ENCODE data around the gene MXD1.

The MXD1 gene

DNA sequence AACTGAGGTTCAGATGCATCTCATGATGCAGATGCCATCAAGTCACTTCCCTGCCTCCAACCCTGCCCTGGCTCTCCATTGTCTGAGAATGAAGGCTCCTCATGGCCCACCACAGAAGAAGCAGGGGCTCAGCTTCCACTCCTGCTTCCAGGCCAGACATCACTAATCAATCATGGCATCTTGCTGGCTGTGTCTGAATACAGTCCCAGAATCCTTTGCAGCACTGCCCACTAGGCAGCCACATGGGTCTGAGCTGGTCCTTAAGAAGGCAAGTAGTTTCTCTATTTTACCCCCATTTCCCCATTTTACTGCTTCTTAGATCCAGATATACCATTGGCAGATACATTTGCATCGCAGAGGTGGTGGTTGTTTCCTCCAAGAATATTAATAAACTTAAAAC lies 39.2 kb downstream of the MXD1 start:
- no peak for DNase-seq

DNA sequence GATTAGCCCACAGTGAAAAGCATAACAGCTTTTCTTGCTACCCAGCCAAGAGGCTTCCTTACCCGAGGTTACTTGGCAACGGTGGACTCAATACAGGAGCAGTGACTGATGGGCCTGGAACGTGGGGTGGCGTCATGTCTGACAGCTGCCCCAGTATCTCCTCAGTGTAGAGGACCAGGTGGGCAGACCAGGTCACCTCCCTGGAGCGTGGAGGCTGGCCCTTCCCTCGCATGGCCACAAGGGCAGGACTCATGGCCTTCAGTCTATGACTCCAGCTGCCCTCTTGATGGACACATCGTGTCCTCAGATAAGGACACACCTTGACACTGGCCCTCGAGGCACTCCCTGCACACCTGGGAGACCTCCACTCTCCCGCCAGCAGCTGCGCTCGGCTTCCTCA lies 40.1 kb downstream of the MXD1 start:
- DNase-seq, result no peak

DNA sequence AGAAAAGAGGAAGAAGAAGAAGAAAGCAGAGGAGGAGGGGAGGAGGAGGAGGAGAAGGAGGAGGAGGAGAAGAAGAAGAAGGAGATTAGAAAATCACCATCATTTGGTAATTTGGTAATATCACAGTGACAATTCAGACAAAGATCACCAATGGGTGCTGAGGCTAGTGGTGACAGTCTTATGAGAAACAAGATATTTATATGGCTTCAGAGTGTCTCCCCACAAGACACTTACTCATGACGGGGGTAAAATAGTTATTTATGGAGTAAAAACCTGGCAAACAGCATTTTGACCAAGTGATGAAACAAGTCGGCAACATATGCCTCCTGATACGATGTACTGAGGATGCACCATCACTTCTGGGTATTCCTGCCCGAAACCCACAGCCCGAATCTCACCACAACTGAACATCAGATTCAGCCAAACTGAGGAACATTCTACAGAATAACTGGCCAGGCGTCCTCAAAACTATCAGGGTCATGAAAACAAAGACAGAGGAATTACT lies 41.6 kb downstream of the MXD1 start:
- DNase-seq, result no peak

DNA sequence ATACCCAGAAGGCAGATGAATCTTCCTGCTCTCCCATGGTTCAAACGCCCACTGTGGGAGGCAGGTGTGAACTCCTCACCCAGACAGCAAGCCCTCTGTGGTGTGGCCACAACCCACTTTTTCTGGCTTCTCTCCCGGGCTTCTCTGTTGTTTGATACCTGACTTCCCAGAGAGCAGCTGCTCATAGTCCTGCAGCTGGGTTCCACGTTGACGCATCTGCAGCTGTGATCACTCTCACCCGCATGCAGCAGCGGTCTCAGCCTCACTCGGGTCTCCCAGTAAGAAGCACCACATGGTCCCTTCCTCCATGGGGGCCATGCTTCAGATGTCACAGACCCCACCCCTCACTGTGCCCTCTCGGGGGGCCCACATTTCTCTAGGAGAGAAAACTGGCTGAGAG lies 43.1 kb downstream of the MXD1 start:
- no peak for DNase-seq

DNA sequence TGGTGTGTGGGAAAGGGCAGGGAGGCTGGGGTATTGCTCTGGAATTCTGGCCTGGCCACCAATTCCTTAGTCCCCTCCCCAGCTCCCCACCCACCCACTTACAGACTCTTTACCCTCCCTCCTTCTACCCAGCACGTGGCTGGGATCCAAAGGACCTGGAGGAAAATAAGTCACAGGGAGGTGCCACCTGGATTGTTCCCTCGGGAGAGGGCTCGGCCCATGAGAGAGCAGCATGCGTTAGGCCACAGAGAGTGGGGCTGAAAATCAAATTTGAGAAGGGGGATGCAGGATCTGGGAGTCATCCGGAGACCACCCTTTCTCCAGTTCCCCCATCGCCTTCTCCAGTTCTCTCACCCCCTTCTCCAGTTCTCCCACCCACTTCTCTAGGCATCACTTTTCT lies 43.6 kb downstream of the MXD1 start:
- DNase-seq, result no peak

DNA sequence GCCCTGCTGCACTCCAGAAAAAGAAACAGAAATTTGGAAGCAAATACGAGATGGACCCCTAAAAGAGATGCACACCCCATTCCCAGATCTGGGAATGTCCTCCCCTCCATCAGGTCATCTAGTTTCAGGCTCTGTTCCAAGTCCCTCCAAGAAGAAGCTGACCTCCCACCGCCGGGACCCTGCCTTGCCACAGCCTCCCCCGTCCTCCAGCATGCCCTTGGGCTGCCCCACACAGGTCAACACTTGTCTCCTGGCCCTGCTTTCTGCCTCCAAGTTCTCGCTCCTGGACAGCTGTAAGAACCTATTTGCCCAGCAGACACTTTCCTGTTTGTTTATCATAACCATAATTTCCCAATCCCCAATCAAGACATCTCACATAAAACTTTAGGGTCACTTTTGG lies 44.5 kb downstream of the MXD1 start:
- DNase-seq, result no peak

DNA sequence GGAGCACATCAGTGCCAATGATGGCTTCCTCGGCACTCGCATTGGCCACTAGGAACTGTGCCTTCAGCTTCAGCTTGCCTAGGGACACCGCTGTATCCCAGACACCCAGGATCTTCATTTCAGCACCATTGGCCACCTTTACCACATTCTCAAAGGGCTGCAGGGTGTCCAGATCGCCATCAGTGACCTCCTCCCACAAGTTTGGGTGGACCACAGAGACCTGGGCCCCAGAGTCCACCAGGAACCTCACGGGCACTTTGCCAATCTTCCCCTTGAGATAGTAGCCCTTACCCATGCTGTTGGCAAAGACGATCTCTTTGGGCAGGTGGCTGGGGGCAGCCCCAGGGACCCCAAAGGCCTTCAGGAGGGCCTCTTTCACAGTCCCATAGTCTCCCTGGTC lies 45.9 kb downstream of the MXD1 start:
- no peak for DNase-seq

DNA sequence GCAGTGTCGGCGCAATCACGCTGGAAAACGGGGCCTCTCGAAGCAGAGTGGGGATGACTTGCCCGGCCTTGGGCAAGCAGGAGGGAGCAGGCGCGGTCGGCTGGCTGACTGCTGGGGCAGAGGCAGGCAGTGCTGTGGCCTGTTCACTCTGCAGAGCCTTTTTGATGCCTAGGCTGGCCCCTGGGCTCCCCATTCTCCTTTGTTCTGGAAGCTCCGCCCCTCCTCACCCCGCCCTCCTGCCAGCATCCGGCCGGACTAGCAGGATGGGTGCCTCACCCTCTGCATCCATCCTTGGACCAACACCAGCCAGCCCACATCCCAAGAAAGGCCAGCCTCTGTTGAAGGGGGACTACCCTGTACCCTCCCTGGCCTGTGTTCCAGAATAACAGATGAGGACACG lies 46.6 kb downstream of the MXD1 start, which contains the start of gene ASPRV1:
Gene ASPRV1 (minus strand): TSS at position 136 of the 400 bp plus-strand sequence. CDS start 195 bp downstream, outside the sequence.
- DNase-seq, result no peak

DNA sequence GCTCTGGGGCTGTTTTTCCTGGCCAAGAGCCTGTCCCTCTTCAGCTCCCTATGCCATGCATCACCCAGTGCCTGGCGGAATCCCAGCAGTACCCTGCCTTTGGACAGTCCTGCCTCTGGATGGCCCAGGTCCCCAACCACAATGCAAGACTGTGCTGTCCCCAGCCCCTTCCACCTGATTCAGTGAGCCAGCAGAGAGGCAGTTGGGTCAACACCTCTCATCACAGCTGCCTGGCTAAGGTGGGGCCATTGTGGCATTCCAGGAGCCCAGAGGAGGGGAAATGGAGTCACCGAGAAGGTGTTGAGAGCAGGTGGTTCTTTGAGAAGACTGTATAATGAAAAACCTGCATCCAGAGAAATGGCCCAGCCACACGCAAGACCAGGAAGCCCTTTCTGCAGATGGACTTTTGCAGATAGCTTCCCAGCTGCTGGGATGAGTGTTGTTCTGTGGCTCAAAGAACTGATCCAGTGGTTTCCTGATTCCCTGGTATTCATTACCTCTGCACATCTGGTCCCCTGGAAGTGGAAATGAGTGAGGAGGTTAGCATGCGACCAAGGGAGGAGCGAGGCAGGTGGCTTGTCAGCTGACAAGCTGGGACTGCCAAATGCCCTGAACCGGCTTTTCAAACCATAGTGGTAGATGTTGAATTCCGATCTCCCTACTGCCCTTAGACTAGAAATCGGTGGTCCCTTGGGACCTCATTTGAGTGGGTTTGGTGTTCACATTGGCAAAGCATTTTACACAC lies 48.2 kb downstream of the MXD1 start:
- no peak for DNase-seq

DNA sequence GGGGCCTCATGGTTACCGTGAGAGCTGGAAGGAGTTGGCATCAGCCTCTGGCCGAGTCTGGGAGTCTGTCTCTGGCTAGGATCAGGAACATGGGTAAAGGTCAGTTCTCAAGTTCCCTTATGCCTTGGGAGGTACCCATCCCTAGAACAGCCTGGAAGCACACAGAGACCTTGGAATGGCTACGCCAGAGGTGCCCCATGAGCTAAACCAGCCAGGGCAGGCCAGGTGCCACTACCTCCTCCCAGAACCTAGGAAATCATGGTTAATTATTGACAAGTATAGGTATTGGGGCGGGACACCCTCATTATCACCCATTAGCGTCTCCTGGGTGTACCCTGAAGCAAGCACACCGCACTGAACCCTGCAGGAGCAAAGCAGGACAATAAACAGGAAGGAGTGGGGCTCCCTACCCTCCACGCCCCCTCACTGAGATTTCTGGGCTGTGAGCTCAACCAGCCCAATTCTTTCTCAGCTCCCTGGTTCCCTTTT lies 49.5 kb downstream of the MXD1 start:
- DNase-seq, result no peak

DNA sequence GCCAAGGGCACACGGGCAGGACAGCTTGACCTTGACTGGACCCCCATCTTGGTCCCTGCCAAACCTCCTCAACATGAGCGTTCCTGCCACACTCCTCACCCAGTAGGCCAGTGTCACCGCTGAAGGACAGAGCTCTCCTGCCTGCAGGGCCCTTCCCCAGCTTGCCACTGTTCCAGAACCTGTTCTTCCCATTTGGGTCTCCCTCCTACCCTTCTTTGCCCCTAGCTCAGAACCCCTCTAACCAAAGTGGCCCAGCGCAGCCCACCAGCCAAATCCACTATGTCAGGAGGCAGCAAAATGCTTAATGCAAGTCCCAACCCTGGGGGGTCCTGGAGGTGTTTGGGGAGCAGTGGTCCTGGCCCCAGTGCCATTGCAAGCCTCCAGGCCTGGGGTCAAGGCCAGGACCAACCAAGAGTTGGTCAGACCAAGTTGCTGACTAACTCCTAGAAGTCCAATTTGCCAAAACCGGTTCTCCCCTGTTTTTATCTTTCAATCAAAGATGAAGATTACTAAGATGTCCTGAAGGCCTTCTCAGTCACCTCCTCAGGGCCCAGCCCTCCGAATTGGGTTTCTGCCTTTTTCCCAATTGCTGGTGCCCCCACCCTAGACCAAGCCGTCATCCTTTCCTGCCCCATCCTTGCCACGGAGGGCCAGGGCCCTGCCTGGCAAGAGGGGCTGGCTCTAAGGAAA lies 51.0 kb downstream of the MXD1 start:
- DNase-seq, result no peak

DNA sequence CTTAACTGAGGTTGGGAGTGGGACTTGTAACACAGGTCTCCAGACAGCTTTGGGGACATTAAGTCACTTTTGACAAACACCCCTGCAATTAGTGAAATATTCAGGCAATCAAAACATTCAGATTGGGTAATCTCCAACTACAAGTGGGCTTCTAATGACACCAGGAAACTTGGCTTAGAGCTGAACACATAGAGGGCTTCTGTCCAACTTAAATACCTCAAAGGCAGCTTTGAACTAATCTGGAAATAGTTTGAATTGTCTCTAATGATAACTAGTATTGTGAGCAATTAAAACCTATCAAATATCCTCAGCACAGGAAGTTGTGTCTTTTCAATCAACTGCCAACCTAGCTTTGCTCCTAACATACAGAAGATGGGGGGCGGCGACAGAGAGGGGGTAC lies 51.6 kb downstream of the MXD1 start:
- DNase-seq, result no peak

DNA sequence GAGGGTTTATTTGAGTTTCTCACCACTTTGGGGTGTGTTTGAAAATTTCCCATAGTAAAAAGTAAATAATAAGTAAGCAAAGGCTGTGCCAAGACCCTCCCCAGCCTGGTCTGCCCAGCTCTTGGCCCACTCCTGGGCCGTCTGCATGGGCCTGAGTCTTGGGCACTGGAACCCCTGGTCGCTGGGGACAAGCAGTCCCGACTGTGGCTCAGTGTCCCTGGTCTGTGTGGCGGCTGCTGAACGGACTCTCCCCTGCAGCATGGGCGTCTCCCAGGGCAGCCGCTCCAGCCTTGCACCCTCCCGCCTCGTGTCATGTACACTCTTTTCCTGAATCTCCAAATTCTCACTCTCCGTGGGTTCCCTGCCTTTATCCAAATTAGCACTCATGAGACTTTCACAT lies 53.7 kb downstream of the MXD1 start:
- no peak for DNase-seq

DNA sequence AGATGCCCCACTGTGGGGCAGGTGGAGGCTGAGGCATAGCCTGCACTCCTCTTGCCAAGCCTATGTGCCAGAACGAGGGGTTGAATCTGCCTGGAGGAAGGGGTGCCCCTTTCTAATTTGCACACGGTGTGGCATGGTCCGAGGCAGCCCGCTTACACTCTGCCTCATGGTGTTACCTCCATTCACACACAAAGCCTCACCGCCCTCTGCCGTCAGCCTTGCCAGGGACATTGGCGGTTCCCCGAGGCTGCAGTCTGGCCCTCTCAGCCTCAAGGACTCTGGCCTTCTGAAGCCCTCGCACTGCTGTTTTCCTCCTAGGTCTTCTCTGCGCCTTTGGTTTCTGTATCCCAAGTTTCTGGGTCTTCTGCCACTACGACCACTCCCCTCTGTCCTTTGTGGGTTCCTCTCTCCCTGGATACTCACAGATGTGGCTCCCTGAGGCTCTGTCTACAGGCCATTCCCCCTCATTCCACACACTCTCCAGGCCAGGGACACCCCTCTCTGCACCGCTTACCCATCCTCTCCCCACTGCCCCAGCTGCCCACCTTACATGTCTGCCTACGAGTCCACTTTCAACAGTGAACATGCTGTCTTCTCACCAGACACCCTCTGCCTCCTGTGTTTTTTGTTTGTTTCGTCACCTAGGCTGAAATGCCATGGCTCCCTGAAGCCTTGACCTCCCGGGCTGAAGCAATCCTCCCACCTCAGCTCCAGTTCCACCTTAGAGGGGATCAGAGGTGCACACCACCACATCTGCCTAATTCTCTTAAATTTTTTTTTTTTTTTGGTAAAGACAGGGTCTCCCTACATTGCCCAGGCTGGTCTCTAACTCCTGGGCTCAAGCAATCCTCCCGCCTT lies 54.4 kb downstream of the MXD1 start:
- no peak for DNase-seq

DNA sequence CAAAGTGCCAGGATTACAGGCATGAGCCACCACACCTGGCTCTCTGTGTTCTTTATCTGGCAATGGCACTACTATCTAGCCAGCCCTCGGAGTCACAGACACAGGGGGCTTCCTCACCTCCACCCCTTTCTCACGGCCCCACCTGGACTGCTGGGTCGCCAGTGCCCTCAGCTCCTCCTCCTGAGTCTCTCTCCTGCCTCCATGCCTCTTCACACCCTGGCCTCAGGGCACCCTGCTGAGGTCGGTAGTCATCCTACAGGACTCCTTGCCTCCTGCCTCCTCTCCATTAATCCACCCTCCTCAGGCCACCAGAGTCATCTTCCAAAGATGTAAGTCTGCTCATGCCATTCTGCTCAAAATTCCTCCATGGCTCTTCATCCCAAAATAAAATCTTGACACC lies 55.1 kb downstream of the MXD1 start:
- no peak for DNase-seq

DNA sequence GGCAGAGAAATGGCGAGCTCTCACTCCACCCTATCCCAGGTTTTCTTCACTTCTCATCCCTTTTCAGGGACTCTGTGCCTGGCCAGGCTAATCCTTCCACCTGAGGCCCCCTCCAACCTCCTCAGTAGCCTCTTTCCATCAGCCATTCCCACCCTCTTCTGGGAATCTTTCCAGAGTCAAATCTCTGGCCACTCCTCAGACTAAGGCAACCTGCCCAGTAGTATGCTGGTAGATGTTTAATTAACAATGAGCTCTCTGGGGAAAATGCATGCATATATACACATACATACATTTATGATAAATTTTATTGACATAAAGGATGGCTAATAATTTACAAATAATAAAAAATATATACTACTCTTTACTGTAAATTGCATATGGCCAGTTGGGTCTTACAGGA lies 57.9 kb downstream of the MXD1 start:
- DNase-seq, result no peak

DNA sequence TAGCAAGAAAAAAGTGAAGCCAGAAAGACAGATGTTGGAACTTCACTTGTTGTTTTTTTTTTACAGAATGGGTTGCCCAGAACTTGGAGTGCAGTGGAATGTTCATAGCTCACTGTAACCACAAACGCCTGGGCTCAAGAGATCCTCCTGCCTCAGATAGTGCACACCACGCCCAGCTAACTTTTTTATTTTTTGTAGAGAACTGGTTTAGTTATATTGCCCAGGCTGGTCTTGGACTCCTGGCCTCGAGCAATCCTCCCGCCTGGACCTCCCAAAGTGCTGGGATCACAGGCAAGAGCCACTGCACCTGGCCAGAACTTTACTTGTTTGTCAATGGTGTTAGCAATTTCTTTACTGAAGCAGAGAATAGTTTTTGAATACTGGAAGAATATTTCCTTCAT lies 58.4 kb downstream of the MXD1 start:
- DNase-seq, result no peak

DNA sequence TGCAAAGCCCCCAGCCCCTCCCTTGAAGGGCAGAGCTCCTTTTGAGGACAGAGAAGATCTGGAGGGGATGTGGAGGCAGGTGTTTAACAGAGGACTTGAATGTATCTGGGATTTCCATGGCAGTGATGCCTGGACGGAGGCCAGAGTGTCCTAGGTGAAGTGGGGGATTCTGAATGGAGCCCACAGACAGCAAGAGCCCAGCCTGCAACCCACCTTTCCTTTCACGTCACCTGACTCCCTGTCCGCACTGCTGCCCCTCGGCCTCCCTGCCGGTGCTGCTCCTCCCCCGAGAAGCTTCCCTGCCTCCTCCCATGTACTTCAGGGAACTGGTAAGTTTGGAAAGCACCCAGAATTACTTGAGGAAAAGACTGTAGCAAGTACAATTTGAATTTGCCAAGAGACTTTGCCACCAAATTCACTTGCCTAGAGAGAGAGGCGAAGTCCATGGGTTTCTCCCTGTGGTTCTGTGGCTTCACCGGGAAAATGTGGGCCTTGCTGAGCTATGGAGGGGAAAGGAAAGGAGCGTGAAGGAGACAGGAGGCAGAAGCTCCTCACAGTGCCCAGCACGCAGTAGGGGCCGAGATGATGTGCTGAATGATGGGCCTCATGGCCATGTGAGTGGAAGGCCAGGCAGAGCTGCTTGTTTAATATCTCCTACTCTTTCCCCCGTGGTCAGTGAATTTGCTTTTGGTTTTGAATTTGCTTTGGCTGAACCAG lies 60.4 kb downstream of the MXD1 start:
- DNase-seq, result no peak

DNA sequence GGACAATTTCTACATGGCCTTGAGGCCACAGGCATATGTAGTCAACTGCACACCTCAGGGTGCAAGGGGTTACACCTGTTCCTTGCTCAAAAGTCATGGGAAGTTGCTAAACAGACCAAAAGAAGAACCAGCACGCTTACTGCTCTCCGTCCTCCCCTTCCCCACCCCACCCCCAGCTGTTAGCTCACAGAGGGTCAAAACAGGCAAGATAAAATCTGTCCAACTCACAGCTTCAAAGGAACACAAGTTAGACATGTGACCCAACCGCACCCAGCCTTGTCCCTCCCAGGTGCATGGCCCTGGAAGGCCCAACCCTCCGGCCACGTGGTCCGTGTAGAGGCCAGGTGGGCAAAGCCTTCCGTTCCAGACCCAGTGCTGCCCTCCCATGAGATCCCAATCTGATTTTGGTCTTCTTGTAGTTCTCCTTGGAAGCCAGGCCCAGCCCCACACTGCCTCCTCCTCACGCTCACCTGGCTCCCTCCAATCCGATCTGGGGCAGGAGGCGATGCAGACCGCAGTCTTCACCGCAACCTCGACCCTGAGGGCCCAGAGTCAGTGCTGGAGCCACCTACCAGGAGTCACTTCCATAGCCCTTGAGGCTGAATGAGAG lies 61.0 kb downstream of the MXD1 start:
- no peak for DNase-seq

DNA sequence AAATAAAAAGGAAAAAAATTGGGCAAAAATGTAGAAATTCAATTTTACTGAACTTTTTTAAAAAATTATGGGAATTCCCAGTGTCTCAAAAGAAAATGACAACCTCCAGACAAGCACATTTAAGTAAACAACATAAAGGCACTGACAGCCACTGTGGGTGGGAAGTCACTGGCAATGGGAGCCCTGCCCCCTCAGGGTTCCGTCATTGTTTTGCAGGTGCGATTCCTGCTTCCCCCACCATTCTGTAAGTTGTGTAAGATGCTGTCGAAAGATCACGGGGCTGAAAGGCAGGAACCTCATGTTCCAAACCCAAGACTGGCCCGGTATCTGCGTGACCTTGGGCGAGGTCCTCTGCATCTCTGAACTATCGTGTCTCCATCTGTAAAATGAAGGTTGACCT lies 62.3 kb downstream of the MXD1 start:
- no peak for DNase-seq

DNA sequence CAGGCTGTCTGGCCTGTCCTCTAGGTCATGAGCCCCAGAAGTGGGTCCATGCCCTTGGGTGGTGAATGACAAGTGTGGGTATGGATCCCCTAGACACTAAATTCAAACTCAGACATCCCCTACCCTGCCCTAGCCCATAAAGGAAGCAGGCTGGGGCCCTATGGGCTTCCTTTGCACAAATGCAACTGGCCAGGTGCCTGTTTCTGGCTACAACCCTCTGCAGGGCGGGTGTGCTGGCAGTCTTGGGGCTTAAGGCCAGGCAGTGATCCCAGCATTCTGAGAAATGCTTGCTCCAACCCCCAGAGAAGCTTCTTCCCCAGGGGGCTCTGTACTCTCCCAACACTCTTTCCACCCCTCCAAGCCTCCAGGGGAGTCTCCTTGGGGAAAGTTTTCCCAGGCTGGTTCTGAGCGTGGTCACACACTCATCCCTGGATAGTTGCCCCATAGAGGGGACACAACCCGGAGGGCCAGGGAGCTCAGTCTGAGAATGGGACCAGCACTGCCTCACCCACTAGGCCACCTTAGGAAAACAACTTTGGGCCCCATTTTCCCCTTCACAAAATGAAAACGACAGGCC lies 63.1 kb downstream of the MXD1 start:
- DNase-seq, result no peak
